HG02642 (cell line): Measurements from ENCODE around the gene ATP5PD.
"Not testable (repeated sequence)": the region's sequence is repeated elsewhere in the genome, so short reads cannot be mapped to it uniquely, and the experiment has no call there.

Source experiments
- ATAC-seq: cut with Tn5 transposase; IDR thresholded peaks from one replicate; pipeline ENCODE4 v1.9.1; 2021; ENCODE audit warnings: mild to moderate bottlenecking; ENCODE audit not compliant: unreplicated experiment, poor library complexity

ATP5PD gene

DNA sequence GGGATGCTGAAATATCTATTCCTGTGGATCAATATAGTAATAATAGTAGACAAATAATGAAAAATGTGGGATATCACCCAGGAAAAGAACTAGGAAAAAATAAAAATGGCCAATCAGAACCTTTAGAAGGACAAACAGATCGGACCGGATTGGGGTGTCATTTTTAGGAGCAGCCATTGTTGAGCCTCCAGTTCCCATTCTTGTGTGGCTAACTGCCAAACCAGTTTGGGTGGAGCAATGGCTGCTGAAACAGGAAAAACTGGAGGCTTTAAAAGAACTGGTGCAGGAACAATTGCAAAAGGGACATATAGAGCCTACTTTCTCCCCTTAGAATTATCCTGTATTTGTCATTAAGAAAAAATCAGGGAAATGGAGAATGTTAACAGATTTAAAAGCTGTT is 20.1 kb downstream of the ATP5PD start:
- not testable (repeated sequence) for ATAC-seq

DNA sequence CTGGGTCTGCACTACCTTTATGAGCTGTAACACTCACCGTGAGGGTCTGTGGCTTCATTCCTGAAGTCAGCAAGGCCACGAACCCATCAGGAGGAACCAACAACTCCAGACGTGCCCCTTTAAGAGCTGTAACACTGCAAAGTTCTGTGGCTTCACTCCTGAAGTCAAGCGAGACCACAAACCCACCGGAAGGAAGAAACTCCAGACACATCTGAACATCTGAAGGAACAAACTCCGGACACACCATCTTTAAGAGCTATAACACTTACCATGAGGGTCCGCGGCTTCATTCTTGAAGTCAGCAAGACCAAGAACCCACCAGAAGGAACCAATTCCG is 21.4 kb downstream of the ATP5PD start:
- not testable (repeated sequence) for ATAC-seq

DNA sequence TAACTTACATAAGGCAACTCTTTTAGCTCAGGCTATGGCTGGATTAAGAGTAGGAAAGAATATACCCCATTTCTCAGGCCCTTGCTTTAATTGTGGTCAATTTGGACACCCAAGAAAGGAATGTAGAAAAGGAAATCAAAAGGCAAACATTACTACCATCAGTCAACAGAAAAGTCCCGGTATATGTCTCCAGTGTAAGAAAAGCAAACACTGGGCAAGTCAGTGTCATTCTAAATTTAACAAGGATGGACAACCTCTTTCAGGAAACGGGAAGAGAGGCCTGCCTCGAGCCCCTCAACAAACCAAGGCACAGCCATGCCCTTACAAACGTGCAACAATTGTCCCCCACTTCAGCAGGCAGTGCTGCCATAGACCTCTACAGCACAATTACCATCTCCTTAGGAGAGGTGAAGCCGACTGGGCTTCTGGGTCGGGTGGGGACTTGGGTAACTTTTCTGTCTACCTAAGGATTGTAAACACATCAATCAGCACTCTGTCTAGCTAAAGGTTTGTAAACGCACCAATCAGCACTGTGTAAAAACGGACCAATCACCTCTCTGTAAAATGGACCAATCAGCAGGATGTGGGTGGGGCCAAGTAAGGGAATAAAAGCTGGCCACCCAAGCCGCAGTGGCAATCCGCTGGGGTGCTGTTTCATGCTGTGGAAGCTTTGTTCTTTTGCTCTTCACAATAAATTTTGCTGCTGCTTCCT is 21.9 kb downstream of the ATP5PD start:
- ATAC-seq = no peak

DNA sequence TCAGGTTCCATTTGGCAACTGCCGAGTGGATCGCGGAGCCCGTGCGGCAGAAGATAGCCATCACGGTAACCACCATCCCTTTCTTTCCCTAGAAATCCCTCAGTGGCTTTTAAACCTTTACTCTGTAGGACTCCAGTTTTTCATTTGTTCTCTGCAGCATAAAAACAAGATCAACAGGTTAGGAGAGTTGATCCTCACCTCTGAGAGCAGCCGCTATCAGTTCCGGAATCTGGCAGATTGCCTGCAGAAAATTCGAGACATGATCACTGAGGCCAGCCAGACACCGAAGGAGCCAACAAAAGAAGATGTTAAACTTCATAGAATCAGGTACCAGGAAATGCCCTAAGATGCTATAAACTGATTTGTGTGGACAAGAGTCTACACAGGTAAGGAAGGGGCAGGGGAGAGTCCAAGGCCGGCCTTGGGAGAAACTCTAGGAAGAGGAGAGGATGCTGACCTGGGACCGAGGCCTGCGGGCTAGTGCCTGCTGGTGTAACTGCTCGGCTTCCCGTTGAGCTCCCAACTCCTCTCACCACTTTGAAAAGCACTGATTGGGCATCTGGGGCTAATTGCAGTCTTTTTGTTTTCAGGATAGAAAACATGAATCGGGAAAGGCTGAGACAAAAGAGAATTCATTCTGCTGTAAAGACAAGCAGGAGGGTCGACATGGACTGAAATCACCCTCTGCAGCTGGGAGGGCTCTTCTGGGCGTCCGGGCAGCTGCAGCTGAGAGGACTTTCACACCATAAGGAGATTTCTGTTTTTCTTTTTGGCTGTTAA is 26.2 kb downstream of the ATP5PD start:
- no peak for ATAC-seq

DNA sequence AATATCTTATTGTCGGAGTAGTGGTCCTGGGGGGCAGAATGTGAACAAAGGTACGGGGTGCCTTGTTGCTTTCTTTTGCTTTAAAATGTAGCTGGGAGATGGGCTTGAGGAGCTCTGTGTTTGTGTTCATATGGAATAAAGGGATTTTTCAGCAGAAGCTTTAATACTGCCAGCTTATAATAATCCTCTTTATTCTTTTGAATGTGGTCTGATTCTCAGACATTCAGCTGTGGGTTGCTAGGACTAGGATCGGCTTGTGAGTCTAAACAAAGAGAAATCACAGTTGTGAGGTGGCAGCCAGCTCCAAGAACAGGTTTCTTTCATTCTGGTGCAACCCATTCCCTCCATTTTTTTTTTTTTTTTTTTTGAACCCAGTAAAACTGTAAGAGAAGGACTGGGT is 27.1 kb downstream of the ATP5PD start:
- ATAC-seq = no peak

DNA sequence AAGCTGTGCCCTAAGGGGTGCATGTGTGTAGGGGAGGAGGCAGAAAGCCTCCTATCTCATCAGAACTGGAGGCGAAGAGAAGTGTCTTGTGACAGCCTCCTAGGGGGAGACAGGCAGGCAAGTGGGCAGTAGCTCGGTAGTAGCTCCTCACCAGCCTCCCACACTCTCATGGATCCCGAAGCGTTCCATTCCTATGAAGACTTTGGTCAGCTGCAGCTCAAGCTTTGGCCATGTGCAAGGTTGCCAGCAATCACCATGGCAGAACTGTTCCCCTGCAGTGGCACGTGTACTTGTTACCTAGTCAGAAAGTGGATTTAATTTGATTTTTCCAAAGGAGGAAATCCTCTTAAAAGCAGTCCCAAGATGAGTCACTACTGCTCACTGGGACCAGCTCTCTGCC is 27.6 kb downstream of the ATP5PD start:
- no peak for ATAC-seq

DNA sequence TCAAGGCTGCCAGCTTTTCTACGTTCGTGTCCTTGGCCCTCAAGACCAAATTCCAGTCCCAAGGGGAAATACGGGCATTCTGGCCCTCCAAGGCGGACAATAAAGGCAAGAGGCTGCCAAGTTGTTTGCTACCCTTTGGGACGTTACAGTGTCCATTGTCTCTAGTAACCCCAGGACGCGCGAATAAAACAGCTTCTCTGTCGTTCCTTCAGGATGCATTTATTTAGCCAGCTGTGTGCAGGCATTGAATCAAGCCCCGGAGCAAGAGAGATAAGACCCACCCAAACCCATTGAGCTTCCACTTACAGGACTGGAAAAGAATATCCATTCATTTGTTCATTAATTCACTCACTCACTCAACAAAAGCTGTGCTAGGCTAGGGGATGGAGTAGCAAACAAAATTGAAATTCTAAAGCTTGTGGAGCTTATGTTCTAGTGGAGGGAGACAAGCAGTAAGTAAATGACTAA is 33.6 kb downstream of the ATP5PD start:
- ATAC-seq = no peak

DNA sequence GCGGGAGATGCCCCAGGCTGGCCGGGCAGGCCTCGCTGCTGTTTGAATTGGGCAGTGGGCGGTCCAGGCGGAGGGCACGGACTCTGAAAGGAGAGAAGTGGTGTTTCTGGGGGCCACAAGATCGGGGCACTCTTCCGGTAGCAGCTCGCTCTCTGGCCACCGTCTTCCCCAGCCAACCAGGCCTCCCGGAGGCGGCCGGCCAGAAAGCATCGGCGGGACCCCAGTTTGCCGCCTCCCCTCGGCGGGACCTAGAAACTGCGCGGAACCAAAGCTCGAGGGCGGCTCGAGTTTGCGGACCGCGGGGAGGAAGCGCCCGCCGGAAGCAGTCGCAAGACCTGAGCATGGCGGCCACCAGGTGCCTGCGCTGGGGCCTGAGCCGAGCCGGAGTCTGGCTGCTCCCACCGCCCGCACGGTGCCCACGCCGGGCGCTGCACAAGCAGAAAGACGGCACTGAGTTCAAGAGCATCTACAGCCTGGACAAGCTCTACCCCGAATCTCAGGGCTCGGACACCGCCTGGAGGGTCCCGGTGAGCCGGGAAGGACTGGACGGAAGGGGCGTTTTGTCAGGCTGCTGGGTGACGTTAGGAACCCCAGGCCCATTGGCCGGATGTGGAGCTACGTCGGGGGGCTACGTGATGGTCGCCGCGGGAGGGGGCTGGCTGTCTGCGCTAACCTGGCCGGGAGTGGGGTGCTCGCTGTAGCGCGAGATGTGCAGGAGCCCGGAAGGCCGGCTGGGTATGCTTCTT is 34.2 kb downstream of the ATP5PD start, which contains the start of gene MRPL58:
Gene MRPL58, plus strand, starts transcription at position 325 of the 746 bp plus-strand sequence. Its CDS starts 17 bp downstream, at position 342.
- peak; percentile 89 for ATAC-seq

DNA sequence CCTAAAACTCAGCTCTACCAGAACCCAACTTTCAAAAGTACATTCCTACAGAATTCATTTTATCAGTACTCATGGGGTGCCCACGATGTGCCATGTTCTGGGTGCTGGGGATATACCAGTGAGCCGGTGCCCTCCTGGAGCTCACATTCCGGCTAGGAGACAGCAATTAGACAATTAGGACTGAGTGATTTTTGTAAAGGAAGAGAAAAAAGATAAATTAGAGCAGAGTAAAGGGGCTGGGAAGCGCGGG is 34.7 kb downstream of the ATP5PD start:
- ATAC-seq = no peak

DNA sequence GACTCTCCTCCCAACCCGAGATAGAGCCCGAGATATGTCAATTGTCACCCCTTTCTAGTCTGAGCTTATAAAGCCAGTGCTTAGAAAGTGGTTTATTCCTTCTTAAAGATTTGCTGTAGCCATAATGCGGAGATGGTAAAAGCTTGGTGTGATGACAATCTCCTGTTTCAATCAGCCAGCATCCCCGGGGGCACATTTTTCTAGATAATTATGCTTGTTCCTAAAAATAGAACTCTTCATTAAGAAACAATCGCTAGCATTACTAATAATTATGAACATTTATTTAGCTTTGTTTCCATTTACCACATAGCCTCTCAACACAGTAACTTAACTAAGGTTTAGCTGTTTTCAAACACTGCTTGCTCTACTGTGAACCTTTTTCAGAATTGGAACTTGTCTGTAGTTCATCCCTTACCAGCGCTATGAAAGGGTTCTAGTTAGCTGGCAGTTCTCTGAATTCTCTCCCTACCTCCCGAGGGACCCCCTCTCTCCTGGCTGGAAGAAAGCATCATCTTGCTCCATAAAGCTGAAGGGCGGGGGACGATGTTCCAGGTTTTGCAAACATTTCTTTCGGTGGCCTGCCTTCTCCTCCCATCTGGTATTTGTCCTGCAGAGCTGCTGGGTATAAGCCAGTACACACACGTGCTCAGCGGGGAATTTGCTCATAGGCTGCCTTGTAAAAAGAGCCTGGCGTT is 35.2 kb downstream of the ATP5PD start:
- no peak for ATAC-seq

DNA sequence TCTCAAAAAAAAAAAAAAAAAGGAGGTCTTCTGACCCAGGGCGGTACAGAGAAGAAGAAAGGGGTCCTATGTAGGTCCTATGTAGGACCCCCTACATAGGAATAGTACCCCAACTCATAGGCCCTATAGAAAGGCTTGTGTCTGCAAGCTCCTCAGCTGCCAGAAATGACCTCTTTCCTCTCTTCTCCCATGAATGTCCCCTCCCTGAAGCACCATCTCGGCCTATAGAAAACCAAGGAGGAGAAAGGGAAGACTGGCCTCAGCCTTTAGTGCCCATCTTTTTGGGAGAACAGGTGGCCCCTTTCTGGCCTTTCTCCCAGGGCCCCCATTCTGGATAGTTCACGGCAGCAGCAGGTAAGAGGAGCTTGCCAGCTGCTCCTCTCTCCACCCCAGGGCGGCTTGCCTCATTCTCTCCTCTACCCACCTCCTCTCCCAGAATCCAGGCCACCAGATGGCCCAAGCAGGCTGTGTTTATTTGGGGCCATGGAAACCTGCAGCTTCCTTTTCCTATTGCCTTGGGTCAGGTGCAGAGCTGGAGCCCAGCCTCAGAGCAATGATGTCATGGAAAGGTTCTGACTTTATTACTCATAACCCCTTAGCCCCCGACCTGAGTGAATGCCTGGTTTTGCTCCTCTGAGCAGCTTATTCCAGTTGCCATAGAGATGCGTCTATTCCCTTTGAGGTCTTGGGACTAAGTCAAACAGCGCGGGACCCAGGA is 35.9 kb downstream of the ATP5PD start:
- ATAC-seq = no peak

DNA sequence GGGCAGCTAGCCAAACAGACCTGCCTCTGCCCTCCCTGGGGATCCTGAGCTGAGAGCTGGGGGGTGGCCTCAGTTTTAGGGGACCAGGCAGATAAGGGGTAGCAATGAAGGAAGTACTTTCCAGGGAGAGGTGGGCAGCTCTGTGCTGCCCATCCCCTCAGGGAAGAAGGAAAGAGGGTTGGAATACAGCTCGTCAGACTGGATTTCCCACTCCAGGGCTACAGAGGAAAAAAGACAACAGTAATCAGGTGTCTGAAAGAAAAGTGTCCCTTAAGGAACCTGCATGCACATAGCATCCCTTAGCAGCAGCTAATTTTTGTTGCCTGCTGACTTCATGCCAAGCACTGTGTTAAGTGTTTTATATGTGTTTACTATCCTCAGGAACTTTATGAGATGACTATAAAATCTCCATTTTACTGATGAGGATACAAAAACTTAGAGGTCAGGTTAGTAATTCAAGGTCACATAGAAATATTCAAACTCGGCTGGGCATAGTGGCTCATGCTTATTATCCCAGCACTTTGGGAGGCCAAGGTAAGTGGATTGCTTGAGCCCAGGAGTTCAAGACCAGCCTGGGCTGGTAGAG is 37.5 kb downstream of the ATP5PD start:
- no peak for ATAC-seq

DNA sequence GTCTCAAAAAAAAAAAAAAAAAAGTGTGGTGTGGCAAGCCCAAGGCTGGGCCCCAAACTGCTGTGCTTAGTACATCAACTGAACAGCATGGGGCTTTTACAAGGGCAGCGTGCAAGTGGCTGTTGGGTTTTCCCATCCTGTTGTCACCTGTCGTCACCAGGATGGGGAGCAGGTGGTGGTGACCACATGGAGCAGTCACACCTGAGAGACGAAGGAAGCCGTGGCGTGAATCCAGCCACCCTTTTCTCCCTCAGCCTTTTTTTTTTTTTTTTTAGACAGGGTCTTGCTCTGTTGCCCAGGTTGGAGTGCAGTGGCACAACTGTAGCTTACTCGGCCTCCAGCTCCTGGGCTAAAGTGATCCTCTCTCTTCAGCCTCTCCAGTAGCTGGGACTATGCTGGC is 38.4 kb downstream of the ATP5PD start:
- ATAC-seq = no peak

DNA sequence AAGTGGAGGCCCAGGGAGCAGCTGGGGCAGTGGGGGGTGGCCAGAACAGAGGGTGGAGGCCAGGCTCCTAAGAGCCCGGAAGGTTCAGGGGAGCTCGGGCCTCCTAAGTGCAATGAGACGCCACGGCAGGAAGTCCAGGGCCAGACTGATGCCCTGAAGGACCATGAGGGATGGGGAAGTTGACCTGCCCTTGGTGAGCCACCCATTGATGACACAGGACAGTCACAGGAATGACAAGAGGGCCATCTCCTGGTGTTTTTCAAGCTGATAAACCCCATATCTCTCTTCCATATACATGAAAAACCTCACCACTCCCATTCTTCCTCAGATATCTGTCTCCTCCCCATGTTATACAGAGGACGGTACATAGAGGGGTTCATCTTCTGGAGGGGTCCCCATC is 40.1 kb downstream of the ATP5PD start:
- no peak for ATAC-seq

DNA sequence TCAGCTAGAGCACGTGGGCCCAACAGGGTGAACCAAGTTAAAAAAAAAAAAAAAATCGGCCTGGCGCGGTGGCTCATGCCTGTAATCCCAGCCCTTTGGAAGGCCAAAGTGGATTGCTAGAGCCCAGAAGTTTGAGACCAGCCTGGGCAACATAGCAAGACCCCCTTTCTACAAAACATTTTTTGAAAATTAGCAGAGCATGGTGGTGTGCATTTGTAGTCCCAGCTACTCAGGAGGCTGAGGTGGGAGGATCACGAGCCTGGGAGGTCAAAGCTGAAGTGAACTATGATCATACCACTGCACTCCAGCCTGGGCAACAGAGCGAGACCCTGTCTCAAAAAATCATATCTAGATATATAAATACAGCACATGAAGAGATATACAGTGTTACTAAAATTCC is 40.7 kb downstream of the ATP5PD start:
- not testable (repeated sequence) for ATAC-seq

DNA sequence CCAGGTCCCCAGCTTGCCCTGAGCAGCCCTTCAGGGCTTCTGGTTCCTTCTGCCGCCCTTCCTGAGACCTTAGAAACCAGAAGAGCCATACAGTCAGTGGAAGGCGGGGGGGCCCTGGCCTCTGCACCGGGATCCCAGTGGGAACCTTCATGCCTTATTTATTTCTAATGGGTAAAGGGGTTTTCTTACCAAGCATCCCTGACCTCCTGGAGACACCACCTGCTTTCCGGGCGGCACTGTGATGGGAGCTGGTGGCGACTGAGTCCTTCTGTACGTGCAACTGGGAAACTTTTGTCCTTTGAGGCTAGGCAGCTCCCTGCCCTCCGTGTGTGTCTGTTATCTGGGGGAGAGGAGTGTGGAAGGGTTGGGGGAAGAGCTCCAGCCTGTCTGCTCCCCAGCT is 41.5 kb downstream of the ATP5PD start:
- ATAC-seq = no peak

DNA sequence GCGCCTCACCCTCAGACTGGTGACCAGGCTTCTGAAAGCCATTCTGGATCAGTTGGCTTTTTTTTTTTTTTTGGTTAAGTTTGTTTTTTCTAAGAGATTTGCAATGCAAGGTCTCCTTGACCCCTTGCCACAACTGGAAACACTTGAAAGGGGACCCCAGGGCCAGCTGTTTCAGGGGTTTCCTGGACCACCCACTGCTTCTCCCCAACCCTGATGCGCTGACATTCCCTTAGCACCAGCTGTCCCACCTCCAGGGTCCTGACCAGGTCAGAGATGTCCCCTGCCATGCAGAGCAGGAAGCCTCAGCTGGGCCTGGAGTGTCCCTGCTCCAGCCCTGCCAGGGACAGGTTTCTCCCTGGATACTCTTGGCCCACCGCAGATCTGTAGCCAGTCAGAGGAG is 42.4 kb downstream of the ATP5PD start:
- ATAC-seq = no peak

DNA sequence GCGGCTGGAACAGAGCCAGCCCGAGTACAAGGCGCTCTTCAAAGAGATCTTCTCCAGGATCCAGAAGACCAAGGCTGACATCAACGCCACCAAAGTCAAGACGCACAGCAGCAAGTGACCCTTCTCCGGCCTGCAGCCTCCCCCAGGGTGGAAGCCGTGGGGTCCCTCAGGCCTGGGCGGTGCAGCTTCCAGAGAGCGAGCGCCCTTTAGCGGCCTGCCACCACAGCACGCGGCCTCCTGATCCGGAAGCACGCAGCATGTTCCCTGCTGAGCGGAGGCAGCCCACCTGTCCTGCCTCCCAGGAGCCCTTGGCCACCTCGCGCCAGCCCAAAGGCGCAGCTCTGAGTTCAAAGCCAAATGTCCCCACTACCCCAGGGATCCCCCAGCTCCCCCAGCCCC is 42.8 kb downstream of the ATP5PD start:
- ATAC-seq = no peak

DNA sequence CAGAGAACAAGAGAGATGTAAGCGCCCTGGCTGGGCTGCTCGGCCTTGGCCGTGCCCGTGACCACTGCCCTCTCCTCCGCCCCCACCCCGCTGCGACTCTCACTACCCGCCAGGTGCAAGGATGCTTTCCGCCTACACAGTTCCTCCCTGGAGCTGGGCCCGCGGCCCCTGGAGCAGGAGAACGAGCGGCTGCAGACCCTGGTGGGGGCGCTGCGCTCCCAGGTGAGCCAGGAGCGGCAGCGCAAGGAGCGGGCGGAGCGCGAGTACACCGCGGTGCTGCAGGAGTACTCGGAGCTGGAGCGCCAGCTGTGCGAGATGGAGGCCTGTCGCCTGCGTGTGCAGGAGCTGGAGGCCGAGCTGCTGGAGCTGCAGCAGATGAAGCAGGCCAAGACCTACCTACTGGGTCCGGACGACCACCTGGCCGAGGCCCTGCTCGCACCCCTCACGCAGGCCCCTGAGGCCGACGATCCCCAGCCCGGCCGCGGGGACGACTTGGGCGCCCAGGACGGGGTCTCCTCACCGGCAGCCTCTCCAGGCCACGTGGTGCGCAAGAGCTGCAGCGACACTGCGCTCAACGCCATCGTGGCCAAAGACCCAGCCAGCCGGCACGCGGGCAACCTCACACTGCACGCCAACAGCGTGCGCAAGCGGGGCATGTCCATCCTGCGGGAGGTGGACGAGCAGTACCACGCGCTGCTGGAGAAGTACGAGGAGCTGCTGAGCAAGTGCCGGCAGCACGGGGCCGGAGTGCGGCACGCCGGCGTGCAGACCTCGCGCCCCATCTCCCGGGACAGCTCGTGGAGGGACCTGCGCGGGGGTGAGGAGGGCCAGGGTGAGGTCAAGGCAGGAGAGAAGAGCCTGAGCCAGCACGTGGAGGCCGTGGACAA is 43.5 kb downstream of the ATP5PD start:
- ATAC-seq = no peak
